KBM-7 (cell line): ENCODE data around the gene SLC22A23.

ENCODE experiments used
- DNase-seq: peaks from one replicate; pipeline ENCODE4 v3.0.0-alpha.2; 2015
- in situ Hi-C: fragments of 300-500 bp; cut with MboI; formaldehyde crosslinking; loops from 2 replicates; pipeline ENCODE4 v1.14.3; 2020; ENCODE audit warnings: low sequenced_read_pairs, low pct_unique_long_range_greater_than_20kb, mixed read lengths

SLC22A23 gene

GRCh38 chr6:3410385-3411360 is 46.2 kb downstream of the SLC22A23 start:
- in situ Hi-C loops, result no loop called here
- peak; percentile 79 for DNase-seq

- DNase-seq, result peak; percentile 8
Measured at GRCh38 chr6:3409699-3410384, 47.0 kb downstream of the SLC22A23 start.

GRCh38 chr6:3408665-3409064 is 48.2 kb downstream of the SLC22A23 start:
- in situ Hi-C loops, result no loop called here
- DNase-seq, result no peak

More at GRCh38 chr6:3409699-3410384, 47.0 kb downstream of the SLC22A23 start:
- in situ Hi-C loops, result no loop called here

GRCh38 chr6:3407840-3408239 is 49.0 kb downstream of the SLC22A23 start:
- in situ Hi-C loops, result no loop called here
- no peak for DNase-seq

GRCh38 chr6:3406891-3407809 is 49.7 kb downstream of the SLC22A23 start:
- in situ Hi-C loops, result no loop called here
- DNase-seq, result no peak

GRCh38 chr6:3406362-3406821 is 50.5 kb downstream of the SLC22A23 start:
- DNase-seq, result no peak
- in situ Hi-C loops, result no loop called here

GRCh38 chr6:3405679-3406078 is 51.2 kb downstream of the SLC22A23 start:
- no peak for DNase-seq
- in situ Hi-C loops, result no loop called here

GRCh38 chr6:3405182-3405518 is 51.7 kb downstream of the SLC22A23 start:
- DNase-seq, result no peak
- in situ Hi-C loops, result no loop called here

- DNase-seq, result no peak
- in situ Hi-C loops, result no loop called here
Measured at GRCh38 chr6:3403238-3404173, 53.3 kb downstream of the SLC22A23 start.

- in situ Hi-C loops, result no loop called here
- DNase-seq, result no peak
Measured at GRCh38 chr6:3402310-3403237, 54.3 kb downstream of the SLC22A23 start.

GRCh38 chr6:3400162-3400561 is 56.7 kb downstream of the SLC22A23 start:
- no peak for DNase-seq
- in situ Hi-C loops, result no loop called here

GRCh38 chr6:3398755-3399696 is 57.8 kb downstream of the SLC22A23 start:
- no peak for DNase-seq
- in situ Hi-C loops, result no loop called here

GRCh38 chr6:3398165-3398562 is 58.7 kb downstream of the SLC22A23 start:
- no peak for DNase-seq
- in situ Hi-C loops, result no loop called here

GRCh38 chr6:3397229-3398164 is 59.4 kb downstream of the SLC22A23 start:
- no peak for DNase-seq
- in situ Hi-C loops, result no loop called here

- in situ Hi-C loops, result no loop called here
- no peak for DNase-seq
Measured at GRCh38 chr6:3396503-3397180, 60.2 kb downstream of the SLC22A23 start.
